ENCODE measurements around the gene ZDHHC7. TPM values are rescaled to one million over a fixed set of nuclear protein-coding genes. Genes with fewer than 3 reads are reported as not detected.

ZDHHC7 gene
- total and polyA plus RNA-seq, 4 donors, result 2.5 to 14.9 (median 12.1) TPM

GRCh38 chr16:84999857-85000480, 11.4 kb downstream of the ZDHHC7 start:
- Histone ChIP-seq H3K4me1 (ENCODE audit: control insufficient read depth in 4 of 4, insufficient read depth in 4 of 4, low read length in 3 of 4) (peaks cover 14 to 45% (median 28%) of the 10 kb centered on the region in 4 donors), H3K27me3 (ENCODE audit: control insufficient read depth in 4 of 4, insufficient read depth in 4 of 4, low read length in 3 of 4) (no peaks in the 10 kb centered on the region), H3K4me3 (ENCODE audit: low read depth in 1 of 3, low read length in 3 of 3) (no peak overlapping the region), H3K27ac (ENCODE audit: low read depth in 1 of 2, low read length in 2 of 2) (peak overlapping the region; percentile 80 to 88), H3K36me3 (ENCODE audit: control insufficient read depth in 4 of 4, insufficient read depth in 3 of 4, low read depth in 1 of 4, low read length in 3 of 4) (peaks cover 0 to 7% (median 2%) of the 10 kb centered on the region in 4 donors), H3K9me3 (ENCODE audit: control insufficient read depth in 4 of 4, low read length in 3 of 4) (no peaks in the 10 kb centered on the region), H3K9ac (ENCODE audit: low read depth in 1 of 2, low read length in 2 of 2) (peak overlapping the region in 1 of 2 donors; percentile 91)
- no peak for DNase-seq (ENCODE audit: low spot score)
- TF ChIP-seq REST (IDR thresholded peaks at IDR 0.05) (no peak), ZBTB33 (IDR thresholded peaks at IDR 0.05) (no peak), YY1 (IDR thresholded peaks at IDR 0.05) (no peak), FOXA2 (IDR thresholded peaks at IDR 0.05) (no peak), MAX (IDR thresholded peaks at IDR 0.05) (no peak), RAD21 (IDR thresholded peaks at IDR 0.05) (no peak), HNF4G (IDR thresholded peaks at IDR 0.05) (no peak)
- 93% methylated on average over 11 of the region's 11 CpGs for WGBS

- H3K4me1 ChIP-seq (ENCODE audit: control insufficient read depth in 4 of 4, insufficient read depth in 4 of 4, low read length in 3 of 4), result peaks cover 14 to 45% (median 28%) of the 10 kb centered on the region in 4 donors
- no peak overlapping the region for H3K4me3 ChIP-seq (ENCODE audit: low read depth in 1 of 3, low read length in 3 of 3)
- TF ChIP-seq EGR1 (IDR thresholded peaks at IDR 0.05; ENCODE audit: low read depth in 2 of 2) (peak in 1 of 2 donors; percentile 90), YY1 (IDR thresholded peaks at IDR 0.05) (no peak), ATF3 (IDR thresholded peaks at IDR 0.05) (peak; percentile 67), REST (IDR thresholded peaks at IDR 0.05) (no peak), MAX (IDR thresholded peaks at IDR 0.05) (no peak), FOXA2 (IDR thresholded peaks at IDR 0.05) (peak; percentile 89), HNF4A (conservative IDR thresholded peaks at IDR 0.05) (peak in 1 of 2 donors; percentile 19), ZBTB33 (IDR thresholded peaks at IDR 0.05) (no peak), FOXA1 (IDR thresholded peaks at IDR 0.05) (peak; percentile 60), JUND (IDR thresholded peaks at IDR 0.05) (peak; percentile 95 to 99), RAD21 (IDR thresholded peaks at IDR 0.05) (no peak), HNF4G (IDR thresholded peaks at IDR 0.05) (no peak), CTCF (IDR thresholded peaks at IDR 0.05; ENCODE audit: low read depth, low read length, missing input control) (no peak)
- DNase-seq (ENCODE audit: low spot score), result no peak
- peak overlapping the region; percentile 80 for H3K27ac ChIP-seq (ENCODE audit: low read depth in 1 of 2, low read length in 2 of 2)
- no peaks in the 10 kb centered on the region for H3K27me3 ChIP-seq (ENCODE audit: control insufficient read depth in 4 of 4, insufficient read depth in 4 of 4, low read length in 3 of 4)
- 38% methylated on average over 3 of the region's 3 CpGs for WGBS
- peak overlapping the region in 1 of 2 donors; percentile 91 for H3K9ac ChIP-seq (ENCODE audit: low read depth in 1 of 2, low read length in 2 of 2)
- peaks cover 0 to 13% (median 8%) of the 10 kb centered on the region in 4 donors for H3K36me3 ChIP-seq (ENCODE audit: control insufficient read depth in 4 of 4, insufficient read depth in 3 of 4, low read depth in 1 of 4, low read length in 3 of 4)
- no peaks in the 10 kb centered on the region for H3K9me3 ChIP-seq (ENCODE audit: control insufficient read depth in 4 of 4, low read length in 3 of 4)
These were observed 12.1 kb downstream of the ZDHHC7 start for GRCh38 chr16:84999200-84999599.

All from liver (tissue), 9 donors.